Measurements from ENCODE around the gene ROR2. TPM values are rescaled to one million over a fixed set of nuclear protein-coding genes. Genes with fewer than 3 reads are reported as not detected.

Gene ROR2
- total RNA-seq, 2 experiments from 2014 or later: not detected

DNA sequence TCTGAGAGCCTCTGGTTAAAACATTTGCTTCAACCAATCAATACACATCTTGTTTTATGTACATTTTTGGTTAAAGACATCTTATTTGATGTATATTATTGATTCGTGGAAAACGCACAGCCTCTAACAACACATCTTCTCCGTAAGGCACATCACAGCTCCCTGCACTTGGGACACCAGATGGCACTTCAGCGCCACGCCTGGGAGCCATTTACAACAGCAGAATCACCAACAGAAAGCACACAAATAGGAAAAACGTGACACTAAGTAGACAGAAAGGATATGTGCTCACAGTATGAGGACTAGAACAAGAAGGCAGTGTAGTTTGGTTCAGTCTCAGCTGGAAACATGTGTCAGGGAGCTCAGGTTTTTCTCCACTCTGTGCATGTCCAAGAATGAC lies 199.7 kb downstream of the ROR2 start:
- no peaks in the 10 kb centered on the region for H3K36me3 Mint-ChIP-seq (ENCODE audit: low read depth)

GRCh38 chr9:91746904-91747303 lies 203.1 kb downstream of the ROR2 start:
- no peak for DNase-seq
- H3K27me3 Mint-ChIP-seq (ENCODE audit: low read depth): peaks cover 8% of the 10 kb centered on the region
- CTCF ChIA-PET: no interaction called here
- H3K27ac Mint-ChIP-seq: no peak overlapping the region
- no peaks in the 10 kb centered on the region for H3K9me3 Mint-ChIP-seq
- no peak overlapping the region for H3K4me3 Mint-ChIP-seq
- no peaks in the 10 kb centered on the region for H3K4me1 Mint-ChIP-seq (ENCODE audit: low read depth)
- intact Hi-C loops (cut with micrococcal nuclease): no loop called here
- H3K36me3 Mint-ChIP-seq (ENCODE audit: low read depth): no peaks in the 10 kb centered on the region

More for the DNA sequence above, 199.7 kb downstream of the ROR2 start:
- Mint-ChIP-seq H3K4me1 (ENCODE audit: low read depth) (no peaks in the 10 kb centered on the region), H3K4me3 (no peak overlapping the region), H3K27me3 (ENCODE audit: low read depth) (peaks cover 8% of the 10 kb centered on the region), H3K9me3 (no peaks in the 10 kb centered on the region), H3K27ac (no peak overlapping the region)
- CTCF ChIA-PET: no interaction called here
- intact Hi-C loops (cut with micrococcal nuclease): no loop called here
- DNase-seq: no peak

- Mint-ChIP-seq H3K27ac (no peak overlapping the region), H3K4me3 (no peak overlapping the region)
- CTCF ChIA-PET: no interaction called here
Observed at GRCh38 chr9:91746357-91746756, 203.7 kb downstream of the ROR2 start.

GRCh38 chr9:91744114-91744513 lies 205.9 kb downstream of the ROR2 start:
- intact Hi-C loops (cut with micrococcal nuclease): no loop called here
- CTCF ChIA-PET: no interaction called here
- no peaks in the 10 kb centered on the region for H3K36me3 Mint-ChIP-seq (ENCODE audit: low read depth)
- no peaks in the 10 kb centered on the region for H3K4me1 Mint-ChIP-seq (ENCODE audit: low read depth)
- H3K4me3 Mint-ChIP-seq: no peak overlapping the region
- DNase-seq: no peak
- peaks cover 8% of the 10 kb centered on the region for H3K27me3 Mint-ChIP-seq (ENCODE audit: low read depth)
- H3K9me3 Mint-ChIP-seq: no peaks in the 10 kb centered on the region
- no peak overlapping the region for H3K27ac Mint-ChIP-seq

More at GRCh38 chr9:91746357-91746756, 203.7 kb downstream of the ROR2 start:
- intact Hi-C loops (cut with micrococcal nuclease): no loop called here
- Mint-ChIP-seq H3K27me3 (ENCODE audit: low read depth) (peaks cover 8% of the 10 kb centered on the region), H3K36me3 (ENCODE audit: low read depth) (no peaks in the 10 kb centered on the region), H3K4me1 (ENCODE audit: low read depth) (no peaks in the 10 kb centered on the region), H3K9me3 (no peaks in the 10 kb centered on the region)
- no peak for DNase-seq

GRCh38 chr9:91741522-91741921 lies 208.5 kb downstream of the ROR2 start:
- intact Hi-C loops (cut with micrococcal nuclease): no loop called here
- CTCF ChIA-PET: no interaction called here
- no peaks in the 10 kb centered on the region for H3K36me3 Mint-ChIP-seq (ENCODE audit: low read depth)
- no peaks in the 10 kb centered on the region for H3K4me1 Mint-ChIP-seq (ENCODE audit: low read depth)
- H3K9me3 Mint-ChIP-seq: no peaks in the 10 kb centered on the region
- H3K27me3 Mint-ChIP-seq (ENCODE audit: low read depth): peaks cover 3% of the 10 kb centered on the region
- H3K27ac Mint-ChIP-seq: no peak overlapping the region
- DNase-seq: no peak
- H3K4me3 Mint-ChIP-seq: no peak overlapping the region

DNA sequence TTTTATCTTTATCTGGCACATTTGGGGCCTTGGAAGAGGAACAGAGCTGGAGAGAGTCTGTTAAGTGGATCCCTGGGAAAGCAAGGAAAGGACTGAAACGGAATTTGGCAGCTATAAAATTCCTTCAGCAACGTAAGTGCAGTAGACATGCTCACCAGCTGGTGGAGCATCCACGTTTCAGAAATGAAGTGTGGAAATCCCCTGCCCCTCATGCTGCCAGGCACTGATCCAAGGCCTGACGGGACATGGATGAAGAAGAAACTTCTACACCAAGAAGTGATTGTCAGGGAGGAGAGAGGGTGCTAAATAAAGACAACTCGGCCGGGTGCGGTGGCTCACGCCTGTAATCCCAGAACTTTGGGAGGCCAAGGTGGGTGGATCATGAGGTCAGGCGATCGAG lies 209.3 kb downstream of the ROR2 start:
- Mint-ChIP-seq H3K4me3 (no peak overlapping the region), H3K27me3 (ENCODE audit: low read depth) (no peaks in the 10 kb centered on the region), H3K4me1 (ENCODE audit: low read depth) (no peaks in the 10 kb centered on the region), H3K9me3 (no peaks in the 10 kb centered on the region), H3K27ac (no peak overlapping the region), H3K36me3 (ENCODE audit: low read depth) (no peaks in the 10 kb centered on the region)
- intact Hi-C loops (cut with micrococcal nuclease): no loop called here
- DNase-seq: no peak
- CTCF ChIA-PET: no interaction called here

- Mint-ChIP-seq H3K36me3 (ENCODE audit: low read depth) (no peaks in the 10 kb centered on the region), H3K27ac (no peak overlapping the region), H3K4me1 (ENCODE audit: low read depth) (no peaks in the 10 kb centered on the region), H3K27me3 (ENCODE audit: low read depth) (peaks cover 3% of the 10 kb centered on the region), H3K4me3 (no peak overlapping the region), H3K9me3 (no peaks in the 10 kb centered on the region)
- CTCF ChIA-PET: interaction anchor here (0.7 kb wide), 1 partner anchor 27 kb away, joined by 3 read pairs; no protein-coding TSS in a partner anchor
- intact Hi-C loops (cut with micrococcal nuclease): no loop called here
- no peak for DNase-seq
Observed at GRCh38 chr9:91736898-91737601, 213.0 kb downstream of the ROR2 start.

- DNase-seq: no peak
- H3K36me3 Mint-ChIP-seq (ENCODE audit: low read depth): no peaks in the 10 kb centered on the region
- H3K27me3 Mint-ChIP-seq (ENCODE audit: low read depth): peaks cover 3% of the 10 kb centered on the region
- H3K27ac Mint-ChIP-seq: no peak overlapping the region
- CTCF ChIA-PET: no interaction called here
- H3K9me3 Mint-ChIP-seq: no peaks in the 10 kb centered on the region
- intact Hi-C loops (cut with micrococcal nuclease): no loop called here
- H3K4me1 Mint-ChIP-seq (ENCODE audit: low read depth): no peaks in the 10 kb centered on the region
- H3K4me3 Mint-ChIP-seq: no peak overlapping the region
Observed at GRCh38 chr9:91736311-91736710, 213.7 kb downstream of the ROR2 start.

GRCh38 chr9:91735049-91735448 lies 215.0 kb downstream of the ROR2 start:
- DNase-seq: no peak
- Mint-ChIP-seq H3K27ac (no peak overlapping the region), H3K4me3 (no peak overlapping the region), H3K9me3 (no peaks in the 10 kb centered on the region), H3K4me1 (ENCODE audit: low read depth) (no peaks in the 10 kb centered on the region), H3K36me3 (ENCODE audit: low read depth) (no peaks in the 10 kb centered on the region), H3K27me3 (ENCODE audit: low read depth) (peaks cover 3% of the 10 kb centered on the region)
- intact Hi-C loops (cut with micrococcal nuclease): loop anchor here (2.0 kb wide), 1 partner anchor 22 kb away; no protein-coding TSS in a partner anchor
- CTCF ChIA-PET: interaction anchor here (0.8 to 1.5 kb wide), 5 partner anchors 11 to 819 kb away, joined by 3 to 5 read pairs (median 3); no protein-coding TSS in a partner anchor

- Mint-ChIP-seq H3K27ac (no peak overlapping the region), H3K9me3 (no peaks in the 10 kb centered on the region), H3K4me1 (ENCODE audit: low read depth) (no peaks in the 10 kb centered on the region), H3K27me3 (ENCODE audit: low read depth) (peaks cover 3% of the 10 kb centered on the region), H3K4me3 (no peak overlapping the region), H3K36me3 (ENCODE audit: low read depth) (no peaks in the 10 kb centered on the region)
- peak; percentile 71 for DNase-seq
- intact Hi-C loops (cut with micrococcal nuclease): loop anchor here (2.0 kb wide), 1 partner anchor 22 kb away; no protein-coding TSS in a partner anchor
- CTCF ChIA-PET: interaction anchor here (0.8 to 1.5 kb wide), 5 partner anchors 10 to 818 kb away, joined by 3 to 4 read pairs (median 3); no protein-coding TSS in a partner anchor
Observed at GRCh38 chr9:91734371-91734981, 215.6 kb downstream of the ROR2 start.

GRCh38 chr9:91733006-91733624 lies 216.9 kb downstream of the ROR2 start:
- CTCF ChIA-PET: interaction anchor here (0.8 to 1.0 kb wide), 2 partner anchors 217 to 818 kb away, joined by 4 to 5 read pairs; partner anchors contain the start of gene ROR2

DNA sequence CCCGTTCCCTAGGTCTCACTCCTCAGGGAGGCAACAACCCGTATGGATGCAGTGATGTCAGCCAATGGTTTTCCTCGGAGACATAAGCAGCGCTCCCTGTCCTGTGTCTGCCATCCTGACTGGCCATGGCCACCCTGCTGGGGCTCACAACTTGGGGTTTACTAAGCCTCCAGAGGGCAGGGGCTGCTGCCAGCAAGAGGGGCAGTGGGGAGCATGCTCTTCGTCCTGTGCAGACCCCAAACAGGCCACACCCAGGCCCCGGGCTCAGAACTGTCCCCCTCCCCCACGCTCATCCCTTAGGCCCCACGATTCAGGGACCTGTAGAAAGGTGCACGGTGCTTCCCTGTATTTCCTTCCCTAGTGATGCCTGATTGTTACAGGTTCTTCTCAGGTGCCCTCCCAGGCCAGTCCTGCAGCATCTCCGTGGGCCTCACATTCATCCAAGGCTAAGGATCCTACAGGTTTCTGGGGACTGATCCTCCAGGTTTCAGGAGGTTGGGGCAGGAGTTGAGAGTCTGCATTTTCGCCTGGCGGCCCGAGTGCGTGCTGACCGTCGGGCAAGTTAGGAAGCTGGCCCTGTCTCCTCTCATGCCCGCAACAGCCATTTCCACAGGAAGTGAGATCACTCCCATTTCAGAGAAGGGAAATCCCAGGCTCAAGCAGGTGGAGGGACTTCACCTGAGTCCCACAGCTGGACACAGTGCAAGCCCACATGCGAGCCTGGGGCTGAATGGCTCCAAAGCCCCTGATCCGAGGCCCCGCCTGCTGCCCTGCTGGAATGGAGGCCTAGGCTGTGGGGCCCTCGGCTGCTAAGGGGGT lies 217.6 kb downstream of the ROR2 start:
- no peak overlapping the region for H3K27ac Mint-ChIP-seq
- no peaks in the 10 kb centered on the region for H3K9me3 Mint-ChIP-seq
- intact Hi-C loops (cut with micrococcal nuclease): no loop called here
- no peaks in the 10 kb centered on the region for H3K36me3 Mint-ChIP-seq (ENCODE audit: low read depth)
- CTCF ChIA-PET: no interaction called here
- peaks cover 3% of the 10 kb centered on the region for H3K27me3 Mint-ChIP-seq (ENCODE audit: low read depth)
- H3K4me3 Mint-ChIP-seq: no peak overlapping the region
- no peak for DNase-seq
- H3K4me1 Mint-ChIP-seq (ENCODE audit: low read depth): no peaks in the 10 kb centered on the region

More at GRCh38 chr9:91733006-91733624, 216.9 kb downstream of the ROR2 start:
- H3K9me3 Mint-ChIP-seq: no peaks in the 10 kb centered on the region
- DNase-seq: no peak
- no peak overlapping the region for H3K4me3 Mint-ChIP-seq
- no peak overlapping the region for H3K27ac Mint-ChIP-seq
- no peaks in the 10 kb centered on the region for H3K4me1 Mint-ChIP-seq (ENCODE audit: low read depth)
- intact Hi-C loops (cut with micrococcal nuclease): no loop called here
- peaks cover 3% of the 10 kb centered on the region for H3K27me3 Mint-ChIP-seq (ENCODE audit: low read depth)
- no peaks in the 10 kb centered on the region for H3K36me3 Mint-ChIP-seq (ENCODE audit: low read depth)

All from activated naive CD4-positive, alpha-beta T cell treated with anti-CD3 and anti-CD28 coated beads for 36 hours (primary cell).